GM19467 (cell line): ENCODE data around the gene GRWD1.
A peak's percentile ranks its signal among the peaks of the same experiment; 100 is the strongest.

Experiments
- ATAC-seq: cut with Tn5 transposase; IDR thresholded peaks from one replicate; pipeline ENCODE4 v1.9.1; 2021; ENCODE audit warnings: mild to moderate bottlenecking, moderate library complexity; ENCODE audit not compliant: unreplicated experiment

Gene GRWD1

DNA sequence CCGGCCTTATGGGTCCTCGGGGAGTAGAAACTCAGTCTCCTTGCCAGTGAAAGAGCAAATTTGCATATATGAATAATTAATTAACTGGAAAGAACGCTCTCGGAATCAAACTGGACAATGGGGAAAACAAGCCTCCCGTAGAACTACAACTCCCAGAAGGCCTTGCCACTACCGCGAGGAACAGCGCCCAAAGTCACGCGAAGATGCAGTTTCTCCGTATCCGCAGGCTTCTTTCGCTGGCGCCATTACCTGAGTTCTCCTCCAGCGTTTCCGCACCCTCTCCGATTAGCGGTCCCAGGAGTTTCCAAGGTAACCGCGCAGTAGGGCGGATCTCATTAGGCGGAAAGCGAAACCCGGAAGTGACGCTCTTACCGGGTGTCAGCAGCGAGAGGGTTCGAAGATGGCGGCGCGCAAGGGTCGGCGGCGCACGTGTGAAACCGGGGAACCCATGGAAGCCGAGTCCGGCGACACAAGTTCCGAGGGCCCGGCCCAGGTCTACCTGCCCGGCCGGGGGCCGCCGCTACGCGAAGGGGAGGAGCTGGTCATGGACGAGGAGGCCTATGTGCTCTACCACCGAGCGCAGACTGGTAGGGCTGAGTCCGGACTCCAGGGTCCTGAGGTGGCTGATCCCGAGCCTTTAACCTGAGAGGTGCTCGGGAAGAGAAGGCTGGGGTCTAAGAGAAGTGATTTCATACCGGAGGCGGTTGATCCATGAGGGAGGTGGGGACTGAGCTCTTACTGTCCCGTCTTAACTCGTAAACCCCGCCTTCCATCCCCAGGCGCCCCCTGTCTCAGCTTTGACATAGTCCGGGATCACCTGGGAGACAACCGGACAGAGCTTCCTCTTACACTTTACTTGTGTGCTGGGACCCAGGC lies at the start of gene GRWD1:
Gene GRWD1 (plus strand): TSS at position 378 of the 876 bp plus-strand sequence. CDS start 23 bp downstream, at position 401.
- ATAC-seq, result peak; percentile 82

DNA sequence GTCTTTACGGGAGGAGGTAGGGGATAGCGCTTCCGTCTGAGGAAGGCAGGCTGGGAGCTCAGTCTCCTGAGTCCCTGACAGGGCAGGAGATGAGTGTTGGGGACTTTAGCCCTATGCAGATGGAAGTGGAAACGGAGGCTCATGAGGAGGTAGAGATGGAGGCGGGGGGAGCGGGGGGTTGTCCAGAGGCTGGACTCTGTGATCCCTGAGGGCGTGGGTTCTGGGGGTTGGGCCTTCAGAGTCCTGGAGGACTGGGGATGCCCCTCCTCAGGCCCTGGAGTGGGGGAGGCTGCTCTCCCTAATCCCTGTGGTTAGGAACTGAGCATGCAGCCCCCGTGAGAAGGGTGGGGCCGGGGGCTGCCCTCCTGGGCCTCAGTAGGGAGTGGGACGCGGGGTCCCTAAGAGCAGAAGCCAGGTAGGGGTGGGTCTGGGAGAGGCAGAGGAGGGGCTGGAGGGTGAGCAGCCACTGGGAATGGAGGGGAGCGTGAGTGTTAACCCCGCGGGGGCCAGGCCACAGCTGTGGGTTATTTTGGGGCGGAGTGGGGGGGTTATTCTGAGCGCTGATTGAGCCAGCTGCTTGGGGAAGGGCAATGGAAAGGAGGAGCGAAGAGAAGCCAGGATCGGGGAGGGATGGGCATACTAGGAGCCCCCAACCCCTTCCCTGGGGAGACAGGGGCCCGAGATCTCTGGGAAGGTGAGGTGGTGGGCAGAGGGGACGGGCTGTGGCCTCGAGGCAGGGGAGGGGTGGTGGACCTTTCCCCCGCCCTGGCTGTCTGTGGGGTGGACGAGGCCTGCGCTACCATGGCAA lies 49.6 kb upstream of the GRWD1 start:
- ATAC-seq, result no peak

DNA sequence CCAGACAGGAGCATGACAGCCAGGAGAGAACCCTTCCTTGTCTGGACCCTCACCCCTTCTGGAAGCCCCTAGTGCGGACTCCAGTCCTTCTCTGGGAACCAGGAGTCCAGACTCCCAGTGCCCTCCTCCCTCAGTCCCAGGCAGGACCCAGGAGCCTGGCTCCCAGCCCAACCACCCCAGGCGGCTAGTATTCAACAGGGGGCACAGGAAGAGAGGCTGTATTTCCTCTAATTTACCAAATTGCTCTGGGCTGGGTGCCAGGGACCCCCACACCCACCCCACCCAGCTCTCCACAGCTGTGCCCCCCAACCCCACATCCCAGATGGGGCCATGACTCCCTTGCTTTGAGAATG lies 49.0 kb upstream of the GRWD1 start:
- no peak for ATAC-seq

DNA sequence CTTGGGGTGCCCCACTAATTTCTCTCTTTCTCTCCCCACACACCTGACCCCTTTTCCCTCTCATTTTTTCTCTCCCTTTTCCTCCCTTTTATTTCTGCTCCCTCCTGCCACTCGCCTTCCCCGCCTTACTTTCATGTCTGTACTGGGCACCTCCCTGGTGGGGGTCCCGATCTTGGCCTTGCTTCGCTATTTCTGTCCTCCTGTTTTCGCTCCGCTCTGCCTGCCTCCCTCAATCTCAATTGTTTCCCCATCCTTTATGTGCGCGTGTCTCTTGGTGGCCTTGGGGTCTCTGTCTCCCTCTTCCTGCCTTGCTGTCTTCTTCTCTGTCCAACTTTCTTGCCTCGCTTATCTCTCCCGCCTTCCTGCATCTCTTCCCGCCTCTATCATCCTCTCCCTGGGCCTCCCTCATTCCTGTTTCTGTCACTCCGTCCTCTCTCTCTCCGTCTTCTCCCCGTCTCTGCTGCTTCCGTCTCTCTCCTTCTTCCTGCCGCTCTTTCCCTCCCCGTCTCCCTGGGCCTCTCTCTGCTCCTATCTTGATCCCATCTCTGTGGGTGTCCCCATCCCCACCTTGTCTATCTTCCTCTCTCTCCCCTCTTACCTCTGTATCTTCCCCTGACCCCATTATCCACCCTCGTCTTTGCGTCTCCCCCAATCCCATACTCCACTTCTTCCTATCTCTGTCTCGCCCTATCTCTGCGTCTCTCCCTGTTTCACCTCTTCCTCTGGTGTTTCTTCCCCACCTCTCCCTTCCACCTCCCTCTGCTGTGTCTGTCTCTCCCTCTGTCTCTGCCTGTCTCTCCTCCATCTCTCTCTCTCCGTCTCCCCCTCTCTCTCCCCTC lies 48.3 kb upstream of the GRWD1 start:
- no peak for ATAC-seq

DNA sequence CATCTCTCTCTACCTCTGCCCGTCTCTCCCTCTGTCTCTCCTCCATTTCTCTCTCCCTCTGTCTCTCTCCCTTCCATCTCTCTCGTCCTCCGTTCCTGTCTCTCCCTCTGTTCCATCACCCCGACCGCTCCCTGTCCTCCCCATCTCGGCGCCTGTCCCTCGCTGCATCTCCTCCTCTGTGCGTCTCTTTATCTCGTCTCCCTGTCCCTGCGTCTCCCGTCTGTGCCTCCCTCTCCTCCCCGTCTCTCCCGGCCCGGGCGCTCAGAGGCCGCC lies 47.7 kb upstream of the GRWD1 start:
- ATAC-seq, result no peak

DNA sequence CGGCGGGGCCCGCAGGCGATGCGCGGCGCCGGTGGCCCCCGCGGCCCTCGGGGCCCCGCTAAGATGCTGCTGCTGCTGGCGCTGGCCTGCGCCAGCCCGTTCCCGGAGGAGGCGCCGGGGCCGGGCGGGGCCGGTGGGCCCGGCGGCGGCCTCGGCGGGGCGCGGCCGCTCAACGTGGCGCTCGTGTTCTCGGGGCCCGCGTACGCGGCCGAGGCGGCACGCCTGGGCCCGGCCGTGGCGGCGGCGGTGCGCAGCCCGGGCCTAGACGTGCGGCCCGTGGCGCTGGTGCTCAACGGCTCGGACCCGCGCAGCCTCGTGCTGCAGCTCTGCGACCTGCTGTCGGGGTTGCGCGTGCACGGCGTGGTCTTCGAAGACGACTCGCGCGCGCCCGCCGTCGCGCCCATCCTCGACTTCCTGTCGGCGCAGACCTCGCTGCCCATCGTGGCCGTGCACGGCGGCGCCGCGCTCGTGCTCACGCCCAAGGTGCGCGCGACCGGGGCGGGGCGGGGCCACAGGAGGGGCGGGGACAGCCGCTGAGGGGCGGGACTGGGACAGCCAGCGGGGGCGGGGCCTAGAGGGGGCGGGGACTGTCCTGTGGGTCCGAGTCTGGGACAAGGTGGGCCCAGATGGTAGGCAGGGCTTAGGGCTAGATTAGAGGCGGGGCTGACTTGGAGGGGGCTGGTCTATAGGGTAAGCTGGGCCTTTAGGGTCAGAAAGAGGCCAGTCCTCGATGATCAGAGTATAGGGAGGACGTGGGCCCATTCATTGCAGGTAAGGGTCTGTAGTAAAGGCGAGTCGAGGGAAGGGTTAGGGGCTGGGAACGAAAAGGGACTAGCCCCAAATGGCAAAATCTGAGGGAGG lies 47.2 kb upstream of the GRWD1 start:
- ATAC-seq, result no peak

DNA sequence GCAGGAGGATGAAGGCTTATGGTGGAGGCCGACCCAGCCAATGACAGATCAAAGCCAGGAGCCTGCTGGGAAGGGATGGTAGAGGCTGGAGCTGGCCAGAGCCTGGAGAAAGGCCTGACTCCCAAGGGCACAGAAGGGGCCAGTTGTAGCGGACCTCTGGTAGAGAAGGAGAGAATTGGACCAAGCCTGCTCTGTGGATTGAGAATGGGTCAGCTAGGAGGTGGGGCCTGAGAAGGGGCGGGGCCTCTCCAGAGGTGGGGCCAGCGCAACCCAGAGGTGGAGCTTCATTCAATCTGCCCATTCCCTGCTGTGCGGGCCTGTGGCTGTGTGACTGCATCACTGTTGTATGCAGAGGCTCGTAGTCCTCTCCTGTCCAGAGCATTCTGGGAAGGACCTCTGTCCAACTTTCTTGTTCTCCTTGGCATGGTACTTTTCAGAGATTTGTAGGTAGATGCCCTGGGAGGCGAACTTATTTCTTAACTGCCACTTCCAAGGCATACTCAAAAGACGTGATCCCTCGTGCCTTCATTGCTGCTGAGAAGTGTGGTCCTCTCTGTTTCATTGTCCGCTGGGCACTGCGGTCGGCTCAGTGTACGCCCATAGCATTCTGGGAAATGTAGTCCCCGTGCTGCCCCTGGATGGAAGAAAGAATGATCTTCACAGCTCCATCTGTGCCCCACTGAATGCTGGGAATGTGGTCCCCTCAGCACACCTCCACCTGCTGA lies 45.6 kb upstream of the GRWD1 start:
- no peak for ATAC-seq

DNA sequence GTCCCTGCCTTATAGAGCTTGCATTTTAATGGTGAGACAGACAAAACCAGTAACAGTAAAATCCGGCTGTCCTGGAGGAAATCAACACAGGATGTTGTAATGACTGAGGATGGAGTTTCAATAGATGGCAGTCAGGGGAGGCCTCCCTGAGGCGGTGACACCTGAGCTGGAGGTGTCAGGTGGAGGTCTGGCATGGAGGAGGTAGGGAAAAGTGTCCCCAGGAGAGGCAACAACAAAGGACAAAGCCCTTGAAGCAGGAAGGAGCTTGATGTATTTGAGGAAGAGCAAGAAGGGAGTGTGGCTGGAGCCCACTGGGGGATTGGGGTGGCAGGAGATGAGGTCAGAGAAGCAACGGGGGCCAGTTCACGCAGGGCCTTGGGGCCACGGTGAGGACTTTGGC lies 44.5 kb upstream of the GRWD1 start:
- ATAC-seq, result no peak

DNA sequence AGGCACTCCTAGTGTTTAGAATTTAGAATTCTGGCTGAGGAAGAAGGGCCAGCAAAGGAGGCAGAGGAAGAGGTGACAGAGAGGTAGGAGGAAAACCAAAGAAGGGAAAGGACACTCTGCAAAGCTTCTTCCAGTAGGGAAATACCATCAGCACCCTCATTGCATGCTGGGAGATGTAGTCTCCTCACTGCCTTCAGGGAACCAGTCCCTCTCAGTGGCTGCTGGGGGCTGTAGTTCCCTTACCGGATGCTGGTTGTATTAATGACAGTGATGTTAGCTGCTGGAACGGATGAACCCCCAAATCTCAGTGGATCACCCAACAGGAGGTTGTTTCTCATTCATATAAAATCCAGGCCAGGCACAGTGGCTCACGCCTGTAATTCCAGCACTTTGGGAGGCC lies 42.2 kb upstream of the GRWD1 start:
- ATAC-seq, result no peak

DNA sequence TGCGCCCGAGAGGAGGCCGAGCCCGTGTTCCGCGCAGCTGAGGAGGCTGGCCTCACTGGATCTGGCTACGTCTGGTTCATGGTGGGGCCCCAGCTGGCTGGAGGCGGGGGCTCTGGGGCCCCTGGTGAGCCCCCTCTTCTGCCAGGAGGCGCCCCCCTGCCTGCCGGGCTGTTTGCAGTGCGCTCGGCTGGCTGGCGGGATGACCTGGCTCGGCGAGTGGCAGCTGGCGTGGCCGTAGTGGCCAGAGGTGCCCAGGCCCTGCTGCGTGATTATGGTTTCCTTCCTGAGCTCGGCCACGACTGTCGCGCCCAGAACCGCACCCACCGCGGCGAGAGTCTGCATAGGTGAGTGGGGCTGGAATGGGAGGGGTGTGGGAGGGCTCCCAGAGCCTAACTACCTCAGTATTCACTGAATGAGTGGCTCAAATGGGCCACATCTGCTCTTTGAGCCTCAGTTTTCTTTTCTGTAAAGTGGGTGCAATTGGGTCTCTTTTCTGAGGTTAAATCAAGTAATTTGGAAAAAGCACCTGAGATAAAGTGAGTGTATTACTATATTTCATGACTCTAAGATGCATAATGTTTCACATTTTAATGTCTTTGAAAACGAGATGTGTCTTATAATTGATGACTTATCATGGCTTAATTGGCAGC lies 40.6 kb upstream of the GRWD1 start:
- no peak for ATAC-seq

DNA sequence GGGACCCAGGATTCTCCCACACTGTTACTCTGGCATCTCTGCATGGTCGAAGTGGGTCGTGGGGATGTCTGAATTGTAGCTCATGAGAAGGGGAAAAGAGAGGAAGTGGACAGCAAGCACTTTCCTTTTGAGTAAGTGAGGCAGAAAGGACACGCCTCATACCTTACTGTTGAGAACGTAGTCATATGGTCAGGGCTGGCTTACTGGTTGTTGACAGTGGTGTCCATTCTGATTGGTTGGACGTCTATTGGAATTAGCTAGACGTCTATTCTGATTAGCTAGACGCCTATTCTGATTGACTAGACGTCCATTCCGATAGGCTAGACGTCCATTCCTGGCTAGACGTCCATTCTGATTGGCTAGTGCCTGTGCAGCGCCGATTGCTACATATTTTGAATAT lies 39.9 kb upstream of the GRWD1 start:
- ATAC-seq, result no peak

DNA sequence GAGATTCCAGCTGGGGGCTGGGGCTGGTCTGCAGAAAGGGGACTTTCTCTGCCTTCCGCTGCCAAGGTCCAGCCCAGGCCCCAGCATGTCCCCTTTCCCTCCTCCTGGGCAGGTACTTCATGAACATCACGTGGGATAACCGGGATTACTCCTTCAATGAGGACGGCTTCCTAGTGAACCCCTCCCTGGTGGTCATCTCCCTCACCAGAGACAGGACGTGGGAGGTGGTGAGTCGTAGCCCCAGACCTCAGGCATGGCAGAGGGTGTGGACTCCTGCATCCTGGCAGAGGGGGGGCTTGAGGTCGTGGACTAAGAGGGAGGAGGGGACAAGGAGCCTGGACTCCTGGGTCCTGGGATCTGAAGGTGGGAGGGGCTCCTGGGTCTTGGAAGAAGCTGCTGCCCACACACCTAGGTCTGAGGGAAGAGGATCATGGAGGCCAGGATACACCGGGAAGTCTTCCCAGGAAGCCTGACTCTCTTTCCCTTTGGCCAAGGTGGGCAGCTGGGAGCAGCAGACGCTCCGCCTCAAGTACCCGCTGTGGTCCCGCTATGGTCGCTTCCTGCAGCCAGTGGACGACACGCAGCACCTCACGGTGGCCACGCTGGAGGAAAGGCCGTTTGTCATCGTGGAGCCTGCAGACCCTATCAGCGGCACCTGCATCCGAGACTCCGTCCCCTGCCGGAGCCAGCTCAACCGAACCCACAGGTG lies 31.8 kb upstream of the GRWD1 start:
- no peak for ATAC-seq

DNA sequence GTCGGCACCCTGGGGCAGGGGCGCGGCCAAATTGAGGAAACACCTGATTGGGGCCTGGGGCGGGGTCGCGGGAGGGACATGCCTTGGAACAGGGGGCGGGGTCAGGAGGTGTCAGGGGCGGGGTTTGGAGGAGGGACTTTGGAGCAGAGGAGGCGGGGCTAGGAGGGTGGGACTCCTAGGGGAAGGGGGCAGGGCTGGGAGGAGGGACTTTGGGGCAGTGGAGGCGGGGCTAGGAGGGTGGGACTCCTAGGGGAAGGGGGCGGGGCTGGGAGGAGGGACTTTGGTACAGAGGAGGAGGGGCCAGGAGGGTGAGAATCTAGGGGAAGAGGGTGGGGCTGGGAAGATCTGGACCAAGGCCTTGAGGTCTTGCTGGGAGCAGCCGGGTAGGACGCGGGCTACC lies 30.4 kb upstream of the GRWD1 start:
- ATAC-seq, result no peak

DNA sequence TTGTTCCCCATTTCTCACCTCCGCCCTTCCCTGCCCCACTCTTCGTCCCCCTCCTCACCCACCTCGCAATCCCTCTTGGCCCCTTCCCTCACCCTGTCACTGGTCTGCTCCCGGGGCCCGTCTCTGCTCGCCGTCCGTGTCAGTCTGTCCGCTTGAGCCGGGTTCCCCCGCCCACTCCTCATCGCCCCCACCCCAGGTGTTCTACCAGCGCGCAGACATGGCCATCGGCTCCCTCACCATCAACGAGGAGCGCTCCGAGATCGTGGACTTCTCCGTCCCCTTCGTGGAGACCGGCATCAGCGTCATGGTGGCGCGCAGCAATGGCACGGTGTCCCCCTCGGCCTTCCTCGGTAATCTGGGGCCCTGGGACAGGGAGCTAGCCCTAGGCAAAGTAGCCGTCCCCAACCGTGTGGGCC lies 30.0 kb upstream of the GRWD1 start:
- no peak for ATAC-seq

DNA sequence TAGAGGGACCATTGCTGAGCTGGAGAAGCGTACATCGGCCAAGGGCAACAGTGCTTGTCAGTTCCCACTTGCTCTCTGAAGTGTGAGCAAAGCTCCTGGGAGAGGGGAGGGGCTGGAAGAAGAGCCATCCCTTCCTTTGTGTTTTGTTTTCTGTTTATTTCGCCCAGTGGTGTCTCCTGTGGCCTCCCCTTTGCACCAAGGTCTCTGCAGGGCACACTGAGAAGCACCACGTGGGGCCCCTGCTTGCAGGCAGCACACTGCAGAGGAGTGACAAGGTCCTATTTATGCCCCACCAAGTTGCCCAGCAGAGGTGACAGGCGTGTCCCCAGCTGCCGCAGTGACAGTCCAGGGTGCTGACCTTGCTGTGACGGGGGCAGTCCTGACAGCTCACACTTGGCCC lies 28.4 kb upstream of the GRWD1 start:
- no peak for ATAC-seq

DNA sequence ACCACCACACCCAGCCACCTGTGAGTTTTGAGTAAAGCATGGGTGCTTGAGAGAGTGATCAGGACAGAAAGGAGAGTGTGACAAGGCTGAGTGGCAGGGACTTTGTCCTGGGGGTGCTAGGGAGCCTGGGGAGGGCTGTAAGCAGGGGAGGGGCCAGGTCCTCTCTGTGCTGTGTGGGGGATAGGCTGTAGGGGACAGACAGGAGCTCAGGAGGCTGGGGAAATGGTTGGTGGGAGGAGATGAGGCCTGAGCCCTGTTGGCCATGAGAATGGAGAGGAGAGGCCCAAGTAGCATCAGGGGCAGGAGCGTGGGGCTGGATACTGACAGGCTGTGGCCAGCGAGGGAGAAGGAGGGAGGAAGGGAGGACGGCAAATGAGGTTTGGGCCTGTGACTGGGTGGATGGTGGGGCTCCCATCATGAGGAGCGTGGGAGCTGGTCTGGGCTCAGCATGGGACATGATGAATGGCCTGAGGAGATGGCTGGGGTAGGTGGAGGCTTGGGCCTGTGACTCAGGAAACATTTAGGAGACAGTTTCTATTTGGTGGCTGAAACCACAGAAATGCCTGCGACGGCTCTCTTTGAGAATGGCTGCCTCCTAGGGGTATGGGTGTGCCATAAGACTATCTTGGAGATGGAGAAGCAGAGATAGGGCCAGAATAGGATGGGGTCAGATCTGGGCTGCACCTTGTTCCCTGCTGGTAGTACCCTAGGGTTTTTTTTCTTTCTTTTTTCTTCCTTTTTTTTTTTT lies 27.3 kb upstream of the GRWD1 start:
- ATAC-seq, result no peak

DNA sequence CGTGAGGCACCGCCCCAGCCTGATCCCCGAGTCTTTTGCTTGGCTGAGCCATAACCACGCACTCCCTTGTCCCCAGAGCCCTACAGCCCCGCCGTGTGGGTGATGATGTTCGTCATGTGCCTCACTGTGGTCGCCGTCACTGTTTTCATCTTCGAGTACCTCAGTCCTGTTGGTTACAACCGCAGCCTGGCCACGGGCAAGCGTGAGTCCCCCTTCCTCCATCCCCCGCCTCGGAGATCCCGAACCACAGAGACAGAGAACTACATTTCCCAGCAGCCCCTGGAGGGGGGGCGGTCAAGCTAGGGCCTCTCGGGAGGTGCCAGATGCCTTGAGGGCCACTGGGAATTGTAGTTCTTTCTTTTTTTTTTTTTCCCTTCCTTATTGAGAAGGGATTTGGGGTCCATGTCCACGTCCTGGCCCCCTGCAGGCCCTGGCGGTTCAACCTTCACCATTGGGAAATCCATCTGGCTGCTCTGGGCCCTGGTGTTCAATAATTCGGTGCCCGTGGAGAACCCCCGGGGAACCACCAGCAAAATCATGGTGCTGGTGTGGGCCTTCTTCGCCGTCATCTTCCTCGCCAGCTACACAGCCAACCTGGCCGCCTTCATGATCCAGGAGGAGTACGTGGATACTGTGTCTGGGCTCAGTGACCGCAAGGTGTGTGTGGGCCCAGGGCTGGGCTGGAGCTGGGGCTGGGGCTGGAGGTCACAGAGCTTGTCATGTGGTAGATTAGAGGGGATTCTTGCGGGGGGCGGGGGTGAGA lies 26.4 kb upstream of the GRWD1 start:
- ATAC-seq, result peak; percentile 61
